Parathyroid adenoma (tissue), 2 donors: Measurements from ENCODE around the gene RTL9.
"Not testable (repeated sequence)": the region's sequence is repeated elsewhere in the genome, so short reads cannot be mapped to it uniquely, and the experiment has no call there.

Experiments used
- H2AFZ ChIP-seq: fragments of 300-600 bp; sonication (generic); one replicate; pipeline ENCODE4 v1.7.0; 2017; ENCODE audit warnings: antibody characterized with exemption, mild to moderate bottlenecking
- H3K27ac ChIP-seq: fragments of 300-600 bp; sonication (generic); one replicate; pipeline ENCODE4 v1.7.0; 2017
- H3K27me3 ChIP-seq: fragments of 300-600 bp; sonication (generic); one replicate; pipeline ENCODE4 v1.7.0; 2017; ENCODE audit warnings: low read length; ENCODE audit not compliant: control insufficient read depth, insufficient read depth
- H3K36me3 ChIP-seq: fragments of 300-600 bp; sonication (generic); one replicate; pipeline ENCODE4 v1.7.0; 2017; ENCODE audit warnings: low read length; ENCODE audit not compliant: control insufficient read depth, insufficient read depth
- H3K4me1 ChIP-seq: fragments of 300-600 bp; sonication (generic); one replicate; pipeline ENCODE4 v1.7.0; 2017; ENCODE audit warnings: control low read depth
- H3K4me2 ChIP-seq: fragments of 300-600 bp; sonication (generic); one replicate; pipeline ENCODE4 v1.7.0; 2017; ENCODE audit warnings: low read length
- H3K4me3 ChIP-seq: fragments of 300-600 bp; sonication (generic); one replicate; pipeline ENCODE4 v1.7.0; 2017; ENCODE audit warnings: low read depth, low read length
- H3K79me2 ChIP-seq: fragments of 300-600 bp; sonication (generic); one replicate; pipeline ENCODE4 v1.7.0; 2017; ENCODE audit warnings: control low read depth
- H3K9ac ChIP-seq: fragments of 300-600 bp; sonication (generic); one replicate; pipeline ENCODE4 v1.7.0; 2017; ENCODE audit warnings: mild to moderate bottlenecking
- H3K9me3 ChIP-seq: fragments of 300-600 bp; sonication (generic); one replicate; pipeline ENCODE4 v1.7.0; 2017; ENCODE audit warnings: low read length; ENCODE audit not compliant: control insufficient read depth
- CTCF ChIP-seq: fragments of 300-600 bp; sonication (generic); IDR thresholded peaks from one replicate; pipeline ENCODE4 v1.7.0; 2017; ENCODE audit warnings: antibody characterized with exemption, mild to moderate bottlenecking
- donor health status: primary hyperparathyroidism.

Gene RTL9

GRCh38 chrX:110402850-110403221 lies 44.2 kb downstream of the RTL9 start:
- Histone ChIP-seq H3K79me2 (no peaks in the 10 kb centered on the region), H3K4me3 (no peak overlapping the region), H3K9me3 (no peaks in the 10 kb centered on the region), H3K4me1 (peaks cover 5% of the 10 kb centered on the region), H3K4me2 (no peak overlapping the region), H3K27ac (no peak overlapping the region), H3K36me3 (no peaks in the 10 kb centered on the region), H3K27me3 (no peaks in the 10 kb centered on the region), H2AFZ (no peak overlapping the region), H3K9ac (no peak overlapping the region)
- no peak for TF ChIP-seq CTCF

GRCh38 chrX:110403441-110404238 lies 45.0 kb downstream of the RTL9 start:
- Histone ChIP-seq H3K9ac (no peak overlapping the region), H3K79me2 (no peaks in the 10 kb centered on the region), H3K4me3 (no peak overlapping the region), H3K4me2 (no peak overlapping the region), H3K27me3 (no peaks in the 10 kb centered on the region), H3K9me3 (no peaks in the 10 kb centered on the region), H3K36me3 (no peaks in the 10 kb centered on the region), H3K4me1 (peaks cover 5% of the 10 kb centered on the region), H2AFZ (no peak overlapping the region), H3K27ac (no peak overlapping the region)
- no peak for TF ChIP-seq CTCF

- peaks cover 5% of the 10 kb centered on the region for H3K4me1 ChIP-seq
Measured at GRCh38 chrX:110404376-110404775, 45.7 kb downstream of the RTL9 start.

GRCh38 chrX:110406250-110406649 lies 47.6 kb downstream of the RTL9 start:
- H3K27me3 ChIP-seq, H3K4me3 ChIP-seq, H3K27ac ChIP-seq, H3K9ac ChIP-seq, H3K4me2 ChIP-seq, H3K79me2 ChIP-seq, H3K4me1 ChIP-seq, H2AFZ ChIP-seq, H3K36me3 ChIP-seq, H3K9me3 ChIP-seq: not testable (repeated sequence)

More at GRCh38 chrX:110404376-110404775, 45.7 kb downstream of the RTL9 start:
- Histone ChIP-seq H3K9me3 (no peaks in the 10 kb centered on the region), H3K9ac (no peak overlapping the region), H3K27me3 (no peaks in the 10 kb centered on the region), H3K4me3 (no peak overlapping the region), H3K36me3 (no peaks in the 10 kb centered on the region), H3K27ac (no peak overlapping the region), H2AFZ (no peak overlapping the region), H3K79me2 (no peaks in the 10 kb centered on the region), H3K4me2 (no peak overlapping the region)
- no peak for TF ChIP-seq CTCF

GRCh38 chrX:110406822-110407221 lies 48.2 kb downstream of the RTL9 start:
- TF ChIP-seq CTCF, result no peak
- Histone ChIP-seq H3K27ac (no peak overlapping the region), H3K4me2 (no peak overlapping the region), H3K9ac (no peak overlapping the region), H2AFZ (no peak overlapping the region), H3K27me3 (no peaks in the 10 kb centered on the region), H3K79me2 (no peaks in the 10 kb centered on the region), H3K9me3 (no peaks in the 10 kb centered on the region), H3K4me3 (no peak overlapping the region), H3K4me1 (peaks cover 2% of the 10 kb centered on the region), H3K36me3 (no peaks in the 10 kb centered on the region)
